SK-N-SH (cell line): ENCODE data around the gene GOPC.

Source experiments
- CHD2 ChIP-seq: fragments of 150-350 bp; IDR thresholded peaks from 2 replicates; pipeline ENCODE4 v1.6.1; 2018; ENCODE audit warnings: low read length; ENCODE audit not compliant: partially characterized antibody
- ELF1 ChIP-seq: IDR thresholded peaks from 2 replicates; pipeline ENCODE4 v1.4.0; 2012
- EP300 ChIP-seq, 2 experiments: IDR thresholded peaks; 2 replicates each; pipeline versions ENCODE4 v1.4.0 to v1.6.1; 2012; ENCODE audit warnings: borderline replicate concordance in 1 of 2, low read depth in 1 of 2, low read length in 1 of 2
- EZH2phosphoT487 ChIP-seq: fragments of 200-600 bp; sonication (generic); IDR thresholded peaks from 2 replicates; pipeline ENCODE4 v1.6.1; 2017; ENCODE audit warnings: low read depth, mixed run types, mild to moderate bottlenecking, antibody characterized with exemption, moderate library complexity, borderline replicate concordance
- FOXJ3 ChIP-seq: sonication (generic); formaldehyde crosslinking; IDR thresholded peaks from 2 replicates; pipeline ENCODE4 v1.5.1; 2020; ENCODE audit warnings: mild to moderate bottlenecking, missing genetic modification reagents
- USF2 ChIP-seq: fragments of 150-350 bp; IDR thresholded peaks from 2 replicates; pipeline ENCODE4 v1.6.1; 2017; ENCODE audit warnings: antibody characterized with exemption, low read length, low read depth, borderline replicate concordance
- ZBTB33 ChIP-seq: IDR thresholded peaks from 2 replicates; pipeline ENCODE4 v1.4.0; 2012; ENCODE audit warnings: low read depth, borderline replicate concordance
- TF ChIP-seq, protein P1 (sequence below): fragments of 200-600 bp; sonication (generic); IDR thresholded peaks from 2 replicates; pipeline ENCODE4 v1.6.1; 2017; ENCODE audit warnings: antibody characterized with exemption, mild to moderate bottlenecking, moderate library complexity
- TF ChIP-seq, protein P2 (sequence below): IDR thresholded peaks from 2 replicates; pipeline ENCODE4 v1.6.1; 2012; ENCODE audit warnings: mild to moderate bottlenecking, low read depth, low read length, moderate library complexity
- TF ChIP-seq, protein P3 (sequence below): IDR thresholded peaks from 2 replicates; pipeline ENCODE4; 2012

GRCh38 chr6:117550078-117550600, 52.2 kb downstream of the GOPC start:
- TF ChIP-seq EP300 (IDR thresholded peaks at IDR 0.05; ENCODE audit: borderline replicate concordance in 1 of 2, low read depth in 1 of 2, low read length in 1 of 2) (no peak), CHD2 (no peak), EZH2phosphoT487 (no peak), FOXJ3 (CRISPR knock-in tag) (no peak), ZBTB33 (no peak), ELF1 (no peak), USF2 (no peak)
- TF ChIP-seq, protein P1, sequence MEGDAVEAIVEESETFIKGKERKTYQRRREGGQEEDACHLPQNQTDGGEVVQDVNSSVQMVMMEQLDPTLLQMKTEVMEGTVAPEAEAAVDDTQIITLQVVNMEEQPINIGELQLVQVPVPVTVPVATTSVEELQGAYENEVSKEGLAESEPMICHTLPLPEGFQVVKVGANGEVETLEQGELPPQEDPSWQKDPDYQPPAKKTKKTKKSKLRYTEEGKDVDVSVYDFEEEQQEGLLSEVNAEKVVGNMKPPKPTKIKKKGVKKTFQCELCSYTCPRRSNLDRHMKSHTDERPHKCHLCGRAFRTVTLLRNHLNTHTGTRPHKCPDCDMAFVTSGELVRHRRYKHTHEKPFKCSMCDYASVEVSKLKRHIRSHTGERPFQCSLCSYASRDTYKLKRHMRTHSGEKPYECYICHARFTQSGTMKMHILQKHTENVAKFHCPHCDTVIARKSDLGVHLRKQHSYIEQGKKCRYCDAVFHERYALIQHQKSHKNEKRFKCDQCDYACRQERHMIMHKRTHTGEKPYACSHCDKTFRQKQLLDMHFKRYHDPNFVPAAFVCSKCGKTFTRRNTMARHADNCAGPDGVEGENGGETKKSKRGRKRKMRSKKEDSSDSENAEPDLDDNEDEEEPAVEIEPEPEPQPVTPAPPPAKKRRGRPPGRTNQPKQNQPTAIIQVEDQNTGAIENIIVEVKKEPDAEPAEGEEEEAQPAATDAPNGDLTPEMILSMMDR: no peak
- TF ChIP-seq, protein P2, sequence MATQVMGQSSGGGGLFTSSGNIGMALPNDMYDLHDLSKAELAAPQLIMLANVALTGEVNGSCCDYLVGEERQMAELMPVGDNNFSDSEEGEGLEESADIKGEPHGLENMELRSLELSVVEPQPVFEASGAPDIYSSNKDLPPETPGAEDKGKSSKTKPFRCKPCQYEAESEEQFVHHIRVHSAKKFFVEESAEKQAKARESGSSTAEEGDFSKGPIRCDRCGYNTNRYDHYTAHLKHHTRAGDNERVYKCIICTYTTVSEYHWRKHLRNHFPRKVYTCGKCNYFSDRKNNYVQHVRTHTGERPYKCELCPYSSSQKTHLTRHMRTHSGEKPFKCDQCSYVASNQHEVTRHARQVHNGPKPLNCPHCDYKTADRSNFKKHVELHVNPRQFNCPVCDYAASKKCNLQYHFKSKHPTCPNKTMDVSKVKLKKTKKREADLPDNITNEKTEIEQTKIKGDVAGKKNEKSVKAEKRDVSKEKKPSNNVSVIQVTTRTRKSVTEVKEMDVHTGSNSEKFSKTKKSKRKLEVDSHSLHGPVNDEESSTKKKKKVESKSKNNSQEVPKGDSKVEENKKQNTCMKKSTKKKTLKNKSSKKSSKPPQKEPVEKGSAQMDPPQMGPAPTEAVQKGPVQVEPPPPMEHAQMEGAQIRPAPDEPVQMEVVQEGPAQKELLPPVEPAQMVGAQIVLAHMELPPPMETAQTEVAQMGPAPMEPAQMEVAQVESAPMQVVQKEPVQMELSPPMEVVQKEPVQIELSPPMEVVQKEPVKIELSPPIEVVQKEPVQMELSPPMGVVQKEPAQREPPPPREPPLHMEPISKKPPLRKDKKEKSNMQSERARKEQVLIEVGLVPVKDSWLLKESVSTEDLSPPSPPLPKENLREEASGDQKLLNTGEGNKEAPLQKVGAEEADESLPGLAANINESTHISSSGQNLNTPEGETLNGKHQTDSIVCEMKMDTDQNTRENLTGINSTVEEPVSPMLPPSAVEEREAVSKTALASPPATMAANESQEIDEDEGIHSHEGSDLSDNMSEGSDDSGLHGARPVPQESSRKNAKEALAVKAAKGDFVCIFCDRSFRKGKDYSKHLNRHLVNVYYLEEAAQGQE: no peak
- TF ChIP-seq, protein P3, sequence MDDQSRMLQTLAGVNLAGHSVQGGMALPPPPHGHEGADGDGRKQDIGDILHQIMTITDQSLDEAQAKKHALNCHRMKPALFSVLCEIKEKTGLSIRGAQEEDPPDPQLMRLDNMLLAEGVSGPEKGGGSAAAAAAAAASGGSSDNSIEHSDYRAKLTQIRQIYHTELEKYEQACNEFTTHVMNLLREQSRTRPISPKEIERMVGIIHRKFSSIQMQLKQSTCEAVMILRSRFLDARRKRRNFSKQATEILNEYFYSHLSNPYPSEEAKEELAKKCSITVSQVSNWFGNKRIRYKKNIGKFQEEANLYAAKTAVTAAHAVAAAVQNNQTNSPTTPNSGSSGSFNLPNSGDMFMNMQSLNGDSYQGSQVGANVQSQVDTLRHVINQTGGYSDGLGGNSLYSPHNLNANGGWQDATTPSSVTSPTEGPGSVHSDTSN: no peak
